GM21528 (cell line): ENCODE results near the gene FGFR3.

Source experiments
- ATAC-seq: cut with Tn5 transposase; IDR thresholded peaks from one replicate; pipeline ENCODE4 v1.9.1; 2021; ENCODE audit warnings: mild to moderate bottlenecking, moderate library complexity; ENCODE audit not compliant: unreplicated experiment, low FRiP score

FGFR3 gene

DNA sequence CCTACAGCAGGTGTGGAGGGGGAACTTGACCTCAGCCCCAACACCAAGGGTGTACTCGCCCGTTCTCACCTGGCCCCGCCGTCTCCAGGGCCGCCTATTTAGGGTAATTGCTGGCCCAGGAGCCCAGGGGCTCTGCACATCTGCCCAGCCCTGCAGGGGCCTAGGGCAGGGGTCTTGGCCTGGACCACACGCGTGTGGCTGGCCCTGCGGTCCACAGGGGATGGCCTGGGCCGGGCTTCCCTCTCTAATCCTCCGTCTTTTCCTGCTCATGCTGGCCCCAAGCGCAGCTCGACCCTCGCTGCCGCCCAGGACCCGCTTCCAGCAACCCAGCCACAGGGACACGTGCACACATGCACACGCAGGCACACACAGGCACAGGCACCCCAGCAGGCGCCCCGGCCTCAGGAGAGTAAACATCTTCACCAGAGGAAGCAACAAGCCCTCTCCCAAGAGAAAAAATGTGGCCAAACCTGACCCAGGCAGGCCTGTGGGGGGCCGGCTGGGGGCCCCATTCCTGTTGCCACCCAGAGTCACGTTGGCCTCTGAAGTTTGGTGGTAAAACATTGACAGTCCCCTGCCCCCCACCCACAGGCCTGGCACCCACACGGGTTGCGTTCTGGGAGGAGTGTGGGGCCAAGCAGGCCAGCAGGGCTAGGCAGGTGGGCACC is 24.6 kb upstream of the FGFR3 start:
- ATAC-seq, result no peak

GRCh38 chr4:1769692-1770091 is 23.4 kb upstream of the FGFR3 start:
- no peak for ATAC-seq

DNA sequence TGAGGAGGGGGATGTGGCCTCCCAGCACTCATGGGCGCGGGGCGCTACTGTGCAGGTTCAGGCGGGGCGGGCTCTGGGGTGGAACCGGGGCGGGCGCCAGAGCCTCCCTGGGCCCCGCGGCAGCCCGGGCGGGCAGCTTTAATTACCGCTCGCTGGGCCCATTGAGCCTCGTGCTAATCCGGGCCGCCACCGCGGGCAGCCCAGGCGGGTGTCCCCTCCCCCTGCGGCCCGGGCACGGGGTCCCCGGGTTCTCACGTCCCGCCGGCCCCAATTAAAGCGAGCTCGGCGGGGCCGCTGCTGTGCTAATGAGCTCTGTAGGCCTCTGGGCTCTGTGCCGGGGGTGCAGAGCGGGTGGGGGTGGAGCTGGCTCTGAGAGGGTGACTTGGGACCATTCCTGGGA is 22.8 kb upstream of the FGFR3 start:
- ATAC-seq, result no peak

GRCh38 chr4:1770791-1771231 is 22.3 kb upstream of the FGFR3 start:
- ATAC-seq, result no peak

- no peak for ATAC-seq
These were observed 21.4 kb upstream of the FGFR3 start for GRCh38 chr4:1771555-1772305.

- ATAC-seq, result no peak
These were observed 20.1 kb upstream of the FGFR3 start for GRCh38 chr4:1772853-1773538.

DNA sequence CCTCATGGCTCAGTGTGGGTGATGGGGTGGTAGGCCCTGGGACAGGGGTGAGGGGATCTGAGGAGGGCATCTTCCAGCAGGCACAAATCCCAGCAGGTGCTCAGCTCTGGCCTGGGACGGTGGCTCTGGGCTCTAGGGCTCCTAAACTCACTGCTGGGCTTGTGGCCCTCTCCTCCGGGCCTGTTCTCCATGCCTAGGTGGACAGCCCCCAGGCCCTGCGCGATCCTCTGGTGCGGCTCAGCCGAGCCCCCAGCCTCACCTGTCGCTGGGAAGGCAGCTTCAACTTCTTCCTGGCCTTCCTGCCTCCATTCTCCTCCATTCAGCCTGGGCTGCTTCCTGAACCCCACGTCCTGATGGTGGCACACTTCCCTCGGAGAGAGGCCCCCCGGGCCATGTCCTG is 19.3 kb upstream of the FGFR3 start:
- ATAC-seq, result no peak

- no peak for ATAC-seq
These were observed 17.2 kb upstream of the FGFR3 start for GRCh38 chr4:1775731-1776500.

DNA sequence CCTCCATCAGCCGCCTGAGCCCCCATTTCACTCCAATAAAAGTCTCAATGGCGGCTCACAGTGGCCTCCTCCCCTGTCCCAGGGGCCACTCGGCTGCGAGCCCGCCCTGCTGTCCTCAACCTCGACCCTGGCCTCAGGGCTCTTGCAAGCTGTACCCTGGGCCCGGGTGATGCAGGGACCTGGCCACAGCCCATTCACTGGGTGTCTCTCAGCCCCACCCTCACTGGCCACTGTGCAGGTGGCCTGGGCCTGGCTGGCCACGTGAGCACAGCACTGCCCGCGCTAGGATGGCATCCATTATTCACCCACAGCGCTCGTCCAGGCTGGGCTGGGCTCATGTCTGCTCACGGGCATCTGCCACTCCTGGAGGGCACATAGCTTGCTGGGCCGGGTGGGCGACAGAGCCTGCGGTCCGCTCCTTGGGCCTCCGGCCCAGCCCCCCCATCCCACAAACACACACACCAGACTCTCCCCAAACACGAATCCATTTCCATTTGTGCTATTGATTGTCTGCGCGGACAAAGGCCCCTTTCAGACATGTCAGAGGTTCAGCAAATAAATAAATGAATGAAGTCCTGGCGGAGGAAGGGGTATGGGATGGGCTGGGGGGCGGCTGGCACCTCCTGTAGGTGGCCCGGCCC is 16.5 kb upstream of the FGFR3 start:
- no peak for ATAC-seq

DNA sequence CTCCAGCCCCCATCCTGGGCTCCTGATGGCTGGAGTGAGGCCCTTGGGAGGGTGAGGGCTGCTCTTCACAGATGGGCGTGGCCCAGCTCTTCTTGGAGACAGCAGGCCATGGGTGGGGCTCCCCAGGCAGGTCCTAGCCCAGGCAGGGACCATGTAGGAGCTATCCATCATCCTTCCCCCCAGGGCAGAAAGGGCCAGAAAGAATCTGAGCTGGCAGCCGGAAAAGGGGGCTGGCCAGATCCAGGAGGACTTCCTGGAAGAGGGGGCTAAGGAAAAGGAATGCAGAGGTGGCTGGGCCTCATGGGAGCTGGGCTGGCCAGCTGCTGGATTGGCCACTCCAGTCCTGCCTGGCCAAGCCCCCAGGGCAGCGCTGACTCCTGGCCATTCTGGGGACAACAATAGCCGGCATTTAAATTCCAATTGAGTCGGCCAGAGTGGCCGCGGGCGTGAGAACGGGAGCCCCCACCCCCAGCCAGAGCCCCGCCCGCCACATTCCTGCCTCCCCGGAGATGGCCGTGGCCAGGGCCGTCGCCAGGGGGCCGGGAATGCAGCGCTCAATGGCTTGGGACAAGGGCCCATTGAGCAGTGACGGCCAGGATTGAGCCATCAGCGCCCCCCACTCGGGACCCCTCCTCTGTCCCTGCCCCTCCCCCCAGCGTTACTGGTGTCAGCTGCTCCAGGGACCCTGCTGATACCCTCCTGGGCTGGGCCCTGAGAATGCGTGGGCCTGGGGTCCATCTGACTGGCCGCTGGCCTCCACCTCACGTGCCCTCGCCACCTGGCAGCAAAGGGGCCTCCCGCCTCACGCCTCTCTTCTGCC is 15.1 kb upstream of the FGFR3 start:
- ATAC-seq, result no peak

- no peak for ATAC-seq
These were observed 14.3 kb upstream of the FGFR3 start for GRCh38 chr4:1778642-1779392.

- ATAC-seq, result no peak
These were observed 13.3 kb upstream of the FGFR3 start for GRCh38 chr4:1779588-1780382.

DNA sequence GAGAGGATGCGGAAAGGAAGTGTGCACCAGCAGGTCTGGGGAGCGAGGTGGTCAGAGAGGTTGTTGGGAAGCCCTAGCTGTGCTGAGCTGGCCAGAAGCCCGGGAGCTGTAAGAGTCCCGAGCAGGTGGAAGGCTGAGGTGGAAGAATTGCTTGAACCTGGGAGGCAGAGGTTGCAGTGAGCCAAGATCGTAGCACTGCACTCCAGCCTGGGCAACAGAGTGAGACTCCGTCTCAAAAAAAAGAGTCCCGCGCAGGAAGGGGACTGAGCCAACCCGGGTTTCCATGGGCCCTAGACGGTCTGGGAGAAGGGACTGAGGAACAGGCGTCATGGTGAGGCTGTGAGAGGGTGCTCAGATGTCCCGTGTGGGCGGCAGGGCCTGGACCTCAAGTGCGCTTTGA is 12.7 kb upstream of the FGFR3 start:
- no peak for ATAC-seq

DNA sequence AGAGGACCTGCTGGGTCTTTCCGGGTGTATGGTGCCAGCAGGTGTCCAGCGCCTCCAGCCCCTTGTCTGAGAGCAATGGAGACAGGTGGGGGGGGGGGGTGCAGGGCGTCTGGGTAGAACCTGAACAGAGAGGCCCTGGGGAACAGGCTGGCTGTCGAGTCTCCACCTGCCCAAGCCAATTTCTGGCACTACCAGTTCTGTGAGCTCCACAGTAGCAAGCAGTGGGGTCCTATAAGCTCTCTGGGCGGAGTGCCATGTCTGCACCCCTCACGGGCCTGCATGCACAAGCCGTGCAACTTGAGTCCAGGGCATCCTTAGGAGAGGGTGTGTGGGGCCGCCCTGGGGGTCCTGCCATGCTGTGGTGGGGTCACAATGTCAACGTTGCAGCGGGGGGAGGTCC is 10.1 kb upstream of the FGFR3 start:
- no peak for ATAC-seq

DNA sequence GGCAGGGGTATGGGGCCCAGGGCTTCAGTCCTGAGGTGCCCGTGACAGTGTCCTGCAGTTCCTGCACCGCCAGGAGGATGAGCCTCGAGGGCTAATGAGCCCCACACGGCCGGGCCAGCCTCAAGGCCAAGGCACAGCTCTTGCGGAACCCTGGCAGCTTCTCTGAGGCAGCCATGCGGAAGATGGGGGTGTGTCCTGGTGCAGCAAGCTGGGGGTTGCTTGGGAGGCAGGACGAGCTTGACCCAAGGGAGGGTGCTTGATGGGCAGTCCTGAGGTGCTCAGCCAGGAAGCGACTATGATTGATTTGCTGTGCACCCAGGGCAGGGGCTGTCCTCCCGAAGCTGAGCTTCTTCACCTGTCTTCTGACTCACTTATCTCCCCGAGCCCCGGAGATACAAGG is 9.1 kb upstream of the FGFR3 start:
- no peak for ATAC-seq

DNA sequence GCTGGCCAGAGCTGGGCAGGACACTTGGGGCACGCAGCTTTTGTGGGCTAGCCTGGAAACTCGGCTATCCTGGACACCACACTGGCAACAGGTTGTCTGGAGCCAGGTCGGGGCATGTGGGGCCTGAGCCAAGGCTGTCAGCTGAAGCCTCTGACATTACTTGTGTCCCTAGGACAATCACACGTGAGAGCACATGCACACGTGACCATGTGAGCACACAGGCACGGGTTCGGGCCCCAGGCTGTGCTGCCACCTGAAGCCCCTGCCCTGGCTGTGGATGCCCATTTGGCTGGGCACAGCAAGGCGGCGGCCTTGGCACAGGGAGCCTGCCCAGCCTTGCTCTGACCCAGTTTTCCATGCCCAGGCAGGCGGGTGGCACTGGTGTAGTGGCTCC is 8.7 kb upstream of the FGFR3 start:
- no peak for ATAC-seq

- no peak for ATAC-seq
These were observed 8.1 kb upstream of the FGFR3 start for GRCh38 chr4:1784789-1785591.
